ENCODE data around the gene LDLRAD2. TPM values are rescaled to one million over a fixed set of nuclear protein-coding genes. Genes with fewer than 3 reads are reported as not detected.

The LDLRAD2 gene
- total and polyA plus RNA-seq, 4 donors: 0.12 to 2.7 (median 0.23) TPM; not detected in 1

GRCh38 chr1:21859669-21860179 lies 47.7 kb downstream of the LDLRAD2 start:
- no peaks in the 10 kb centered on the region for H3K27me3 ChIP-seq (ENCODE audit: control insufficient read depth in 4 of 4, insufficient read depth in 4 of 4, low read length in 3 of 4)
- H3K27ac ChIP-seq (ENCODE audit: low read depth in 1 of 2, low read length in 2 of 2): no peak overlapping the region
- H3K9ac ChIP-seq (ENCODE audit: low read depth in 1 of 2, low read length in 2 of 2): no peak overlapping the region
- no peak for TF ChIP-seq FOXA1 (IDR thresholded peaks at IDR 0.05)
- TF ChIP-seq HNF4A (conservative IDR thresholded peaks at IDR 0.05): no peak
- WGBS: 94% methylated on average over 10 of the region's 10 CpGs
- peaks cover 0 to 4% (median under 1%) of the 10 kb centered on the region in 4 donors for H3K36me3 ChIP-seq (ENCODE audit: control insufficient read depth in 4 of 4, insufficient read depth in 3 of 4, low read depth in 1 of 4, low read length in 3 of 4)
- no peaks in the 10 kb centered on the region for H3K9me3 ChIP-seq (ENCODE audit: control insufficient read depth in 4 of 4, low read length in 3 of 4)
- peaks cover 0 to 6% (median 0%) of the 10 kb centered on the region in 4 donors for H3K4me1 ChIP-seq (ENCODE audit: control insufficient read depth in 4 of 4, insufficient read depth in 4 of 4, low read length in 3 of 4)
- DNase-seq (ENCODE audit: low spot score): no peak
- H3K4me3 ChIP-seq (ENCODE audit: low read depth in 1 of 3, low read length in 3 of 3): no peak overlapping the region

- no peak overlapping the region for H3K4me3 ChIP-seq (ENCODE audit: low read depth in 1 of 3, low read length in 3 of 3)
- peaks cover 0 to 4% (median 2%) of the 10 kb centered on the region in 4 donors for H3K36me3 ChIP-seq (ENCODE audit: control insufficient read depth in 4 of 4, insufficient read depth in 3 of 4, low read depth in 1 of 4, low read length in 3 of 4)
- H3K9me3 ChIP-seq (ENCODE audit: control insufficient read depth in 4 of 4, low read length in 3 of 4): no peaks in the 10 kb centered on the region
- H3K27ac ChIP-seq (ENCODE audit: low read depth in 1 of 2, low read length in 2 of 2): no peak overlapping the region
- H3K9ac ChIP-seq (ENCODE audit: low read depth in 1 of 2, low read length in 2 of 2): no peak overlapping the region
- H3K4me1 ChIP-seq (ENCODE audit: control insufficient read depth in 4 of 4, insufficient read depth in 4 of 4, low read length in 3 of 4): peaks cover 0 to 6% (median 0%) of the 10 kb centered on the region in 4 donors
- no peak for TF ChIP-seq JUND (IDR thresholded peaks at IDR 0.05)
- no peak for TF ChIP-seq GABPA (IDR thresholded peaks at IDR 0.05 in 1 of 2, conservative IDR thresholded peaks at IDR 0.05 in 1 of 2)
- no peak for TF ChIP-seq FOXA1 (IDR thresholded peaks at IDR 0.05)
- TF ChIP-seq RAD21 (IDR thresholded peaks at IDR 0.05): no peak
- no peaks in the 10 kb centered on the region for H3K27me3 ChIP-seq (ENCODE audit: control insufficient read depth in 4 of 4, insufficient read depth in 4 of 4, low read length in 3 of 4)
- no peak for DNase-seq (ENCODE audit: low spot score)
- 91% methylated on average over 3 of the region's 3 CpGs for WGBS
Measured at GRCh38 chr1:21860971-21861370, 48.9 kb downstream of the LDLRAD2 start.

GRCh38 chr1:21861602-21862429 lies 49.8 kb downstream of the LDLRAD2 start:
- WGBS: 91% methylated on average over 19 of the region's 19 CpGs
- no peaks in the 10 kb centered on the region for H3K9me3 ChIP-seq (ENCODE audit: control insufficient read depth in 4 of 4, low read length in 3 of 4)
- H3K4me3 ChIP-seq (ENCODE audit: low read depth in 1 of 3, low read length in 3 of 3): no peak overlapping the region
- TF ChIP-seq MAX (IDR thresholded peaks at IDR 0.05) (no peak), HNF4A (conservative IDR thresholded peaks at IDR 0.05) (no peak), NR2F2 (IDR thresholded peaks at IDR 0.05) (no peak), EGR1 (IDR thresholded peaks at IDR 0.05; ENCODE audit: low read depth in 2 of 2) (no peak), SP1 (IDR thresholded peaks at IDR 0.05) (no peak), RAD21 (IDR thresholded peaks at IDR 0.05) (no peak)
- H3K27me3 ChIP-seq (ENCODE audit: control insufficient read depth in 4 of 4, insufficient read depth in 4 of 4, low read length in 3 of 4): no peaks in the 10 kb centered on the region
- H3K36me3 ChIP-seq (ENCODE audit: control insufficient read depth in 4 of 4, insufficient read depth in 3 of 4, low read depth in 1 of 4, low read length in 3 of 4): peaks cover 0 to 4% (median 2%) of the 10 kb centered on the region in 4 donors
- H3K9ac ChIP-seq (ENCODE audit: low read depth in 1 of 2, low read length in 2 of 2): no peak overlapping the region
- DNase-seq (ENCODE audit: low spot score): no peak
- peaks cover 0 to 5% (median 0%) of the 10 kb centered on the region in 4 donors for H3K4me1 ChIP-seq (ENCODE audit: control insufficient read depth in 4 of 4, insufficient read depth in 4 of 4, low read length in 3 of 4)
- no peak overlapping the region for H3K27ac ChIP-seq (ENCODE audit: low read depth in 1 of 2, low read length in 2 of 2)

- no peak for DNase-seq (ENCODE audit: low spot score)
- Histone ChIP-seq H3K9ac (ENCODE audit: low read depth in 1 of 2, low read length in 2 of 2) (no peak overlapping the region), H3K4me1 (ENCODE audit: control insufficient read depth in 4 of 4, insufficient read depth in 4 of 4, low read length in 3 of 4) (no peaks in the 10 kb centered on the region), H3K9me3 (ENCODE audit: control insufficient read depth in 4 of 4, low read length in 3 of 4) (no peaks in the 10 kb centered on the region), H3K27ac (ENCODE audit: low read depth in 1 of 2, low read length in 2 of 2) (no peak overlapping the region), H3K4me3 (ENCODE audit: low read depth in 1 of 3, low read length in 3 of 3) (no peak overlapping the region), H3K36me3 (ENCODE audit: control insufficient read depth in 4 of 4, insufficient read depth in 3 of 4, low read depth in 1 of 4, low read length in 3 of 4) (peaks cover 0 to 4% (median 1%) of the 10 kb centered on the region in 4 donors), H3K27me3 (ENCODE audit: control insufficient read depth in 4 of 4, insufficient read depth in 4 of 4, low read length in 3 of 4) (no peaks in the 10 kb centered on the region)
- TF ChIP-seq MAX (IDR thresholded peaks at IDR 0.05) (no peak), RAD21 (IDR thresholded peaks at IDR 0.05) (no peak), RXRA (IDR thresholded peaks at IDR 0.05) (no peak), ZBTB33 (IDR thresholded peaks at IDR 0.05) (no peak), FOXA1 (IDR thresholded peaks at IDR 0.05) (no peak), CTCF (IDR thresholded peaks at IDR 0.05; ENCODE audit: low read depth, low read length, missing input control) (no peak), HNF4A (conservative IDR thresholded peaks at IDR 0.05) (no peak), TAF1 (conservative IDR thresholded peaks at IDR 0.05) (no peak), EGR1 (IDR thresholded peaks at IDR 0.05; ENCODE audit: low read depth in 2 of 2) (no peak)
- 97% methylated on average over 12 of the region's 12 CpGs for WGBS
Measured at GRCh38 chr1:21863981-21864380, 51.9 kb downstream of the LDLRAD2 start.
